K562 (cell line): ENCODE data around the gene PCNX3. TPM values are rescaled to one million over a fixed set of nuclear protein-coding genes. Genes with fewer than 3 reads are reported as not detected.

Experiments used
- FOXJ3 ChIP-seq: sonication (generic); formaldehyde crosslinking; IDR thresholded peaks from 2 replicates; pipeline ENCODE4 v1.4.0; 2020; ENCODE audit warnings: mild to moderate bottlenecking, missing genetic modification reagents
- FOXM1 ChIP-seq, 2 experiments: fragments of 450-650 bp in 1 of 2; sonication (generic) in 1 of 2; formaldehyde crosslinking in 1 of 2; IDR thresholded peaks; 2 replicates each; pipeline versions ENCODE4 v1.6.1 to v1.9.0; 2017 to 2022; ENCODE audit warnings: low read depth in 2 of 2, mild to moderate bottlenecking in 2 of 2, missing genetic modification reagents in 1 of 2, moderate library complexity in 1 of 2
- HNRNPLL ChIP-seq: fragments of 200-400 bp; formaldehyde crosslinking; IDR thresholded peaks from 2 replicates; pipeline ENCODE4 v1.6.1; 2017; ENCODE audit warnings: low read length, low read depth, mild to moderate bottlenecking; ENCODE audit not compliant: poor library complexity, severe bottlenecking
- JUND ChIP-seq, 2 experiments: IDR thresholded peaks; 2 replicates in 1 of 2; 3 replicates in 1 of 2; pipeline ENCODE4 v1.6.1; 2011; ENCODE audit warnings: borderline replicate concordance in 2 of 2, low read depth in 2 of 2, low read length in 2 of 2, improper control_type of control experiment in 1 of 2, missing biosample characterization in 1 of 2, missing genetic modification characterization in 1 of 2, missing genetic modification reagents in 1 of 2
- MAFK ChIP-seq: IDR thresholded peaks from 2 replicates; pipeline ENCODE4 v1.6.1; 2011; ENCODE audit warnings: low read length, improper control_type of control experiment
- MAZ ChIP-seq, 2 experiments: fragments of 450-650 bp in 1 of 2; sonication (generic) in 1 of 2; formaldehyde crosslinking; IDR thresholded peaks in 1 of 2; conservative IDR thresholded peaks in 1 of 2; 2 replicates each; pipeline versions ENCODE4 v1.4.0 to v1.5.0; 2020; ENCODE audit warnings: mild to moderate bottlenecking in 1 of 2, missing genetic modification reagents in 1 of 2
- MTA2 ChIP-seq: fragments of 450-650 bp; IDR thresholded peaks from 2 replicates; pipeline ENCODE4 v1.6.1; 2016; ENCODE audit warnings: low read depth
- NCOA1 ChIP-seq: fragments of 450-650 bp; IDR thresholded peaks from 2 replicates; pipeline ENCODE4 v1.6.1; 2016; ENCODE audit warnings: low read depth
- NCOA6 ChIP-seq: fragments of 450-650 bp; IDR thresholded peaks from 2 replicates; pipeline ENCODE4 v1.6.1; 2017; ENCODE audit warnings: mild to moderate bottlenecking
- NFIC ChIP-seq: fragments of 450-650 bp; IDR thresholded peaks from 2 replicates; pipeline ENCODE4 v1.6.1; 2017; ENCODE audit warnings: mild to moderate bottlenecking, inconsistent platforms
- NR2C1 ChIP-seq, 2 experiments: fragments of 450-650 bp; IDR thresholded peaks; 2 replicates each; pipeline ENCODE4 v1.6.1; 2017; ENCODE audit warnings: mild to moderate bottlenecking in 2 of 2, antibody characterized with exemption in 1 of 2, inconsistent platforms in 1 of 2, missing compliant biosample characterization in 1 of 2, missing genetic modification characterization in 1 of 2
- PPARD ChIP-seq: fragments of 250-450 bp; sonication (Bioruptor Pico); IDR thresholded peaks from 2 replicates; pipeline ENCODE4 v1.8.0; 2022; ENCODE audit warnings: inconsistent platforms, mild to moderate bottlenecking, moderate library complexity
- SMARCE1 ChIP-seq: fragments of 450-650 bp; IDR thresholded peaks from 2 replicates; pipeline ENCODE4 v1.7.1; 2016; ENCODE audit warnings: mild to moderate bottlenecking
- SMC3 ChIP-seq: conservative IDR thresholded peaks from 2 replicates; pipeline ENCODE4 v1.6.1; 2011; ENCODE audit warnings: low read depth, low read length, improper control_type of control experiment; ENCODE audit not compliant: insufficient read depth
- STAG1 ChIP-seq: sonication (generic); formaldehyde crosslinking; IDR thresholded peaks from 2 replicates; pipeline ENCODE4 v1.5.0; 2020; ENCODE audit warnings: missing genetic modification reagents, borderline replicate concordance
- TAF15 ChIP-seq: fragments of 200-400 bp; formaldehyde crosslinking; IDR thresholded peaks from 2 replicates; pipeline ENCODE4 v1.6.1; 2017; ENCODE audit warnings: mild to moderate bottlenecking, low read depth, low read length, moderate library complexity
- TGIF2 ChIP-seq: sonication (generic); formaldehyde crosslinking; IDR thresholded peaks from 2 replicates; pipeline ENCODE4 v1.8.1; 2022; ENCODE audit warnings: mild to moderate bottlenecking, missing genetic modification reagents, moderate library complexity
- XRCC5 ChIP-seq: fragments of 200-400 bp; formaldehyde crosslinking; IDR thresholded peaks from 2 replicates; pipeline ENCODE4 v1.6.1; 2017; ENCODE audit warnings: low read depth, mild to moderate bottlenecking, low read length
- ZC3H11A ChIP-seq: IDR thresholded peaks from 2 replicates; pipeline ENCODE4 v1.6.1; 2012; ENCODE audit warnings: low read depth, low read length, improper control_type of control experiment
- ZKSCAN3 ChIP-seq: fragments of 250-450 bp; sonication (Bioruptor Pico); IDR thresholded peaks from 2 replicates; pipeline ENCODE4 v1.4.0; 2020
- ZNF282 ChIP-seq: sonication (generic); formaldehyde crosslinking; IDR thresholded peaks from 2 replicates; pipeline ENCODE4 v1.8.1; 2023; ENCODE audit warnings: missing genetic modification reagents
- polyA plus RNA-seq, 8 experiments: library from polyadenylated mRNA; depleted of rRNA in 4 of 8; stranded (reverse) in 5 of 8; unstranded in 3 of 8; fragments of >200 nt; fragmentation: Nextera tagmentation in 2 of 8; fragmentation: Illumina TruSeq in 1 of 8; extraction: Ambion mirVana in 2 of 8; extraction: Trizol in 1 of 8; gene quantifications; 2 replicates each; pipeline versions ENCODE4 v1.2.1 to v1.2.3, GENCODE V29; 2011 to 2014; ENCODE audit warnings: inconsistent platforms in 1 of 8, missing spikeins in 1 of 8
- total RNA-seq, 7 experiments: library from RNA; depleted of rRNA in 6 of 7; stranded (reverse); fragments of >200 nt in 6 of 7; fragmentation: Illumina TruSeq in 2 of 7; extraction: Trizol in 2 of 7; gene quantifications; 2 replicates each; pipeline versions ENCODE4 v1.2.1 to v1.2.3, GENCODE V29; 2011 to 2021; ENCODE audit warnings: low replicate concordance in 1 of 7
- TF ChIP-seq, protein P1 (sequence below): fragments of 450-650 bp; IDR thresholded peaks from 2 replicates; pipeline ENCODE4 v1.6.1; 2018; ENCODE audit not compliant: partially characterized antibody
- TF ChIP-seq, protein P2 (sequence below): IDR thresholded peaks from 2 replicates; pipeline ENCODE4 v1.6.1; 2014; ENCODE audit warnings: antibody characterized with exemption

PCNX3 gene
- total and polyA plus RNA-seq, 9 of the 15 experiments (the other 6 are each of a cell fraction or from before 2014, with no cell fraction given) = 0.11 to 47.8 (median 12.8) TPM

DNA sequence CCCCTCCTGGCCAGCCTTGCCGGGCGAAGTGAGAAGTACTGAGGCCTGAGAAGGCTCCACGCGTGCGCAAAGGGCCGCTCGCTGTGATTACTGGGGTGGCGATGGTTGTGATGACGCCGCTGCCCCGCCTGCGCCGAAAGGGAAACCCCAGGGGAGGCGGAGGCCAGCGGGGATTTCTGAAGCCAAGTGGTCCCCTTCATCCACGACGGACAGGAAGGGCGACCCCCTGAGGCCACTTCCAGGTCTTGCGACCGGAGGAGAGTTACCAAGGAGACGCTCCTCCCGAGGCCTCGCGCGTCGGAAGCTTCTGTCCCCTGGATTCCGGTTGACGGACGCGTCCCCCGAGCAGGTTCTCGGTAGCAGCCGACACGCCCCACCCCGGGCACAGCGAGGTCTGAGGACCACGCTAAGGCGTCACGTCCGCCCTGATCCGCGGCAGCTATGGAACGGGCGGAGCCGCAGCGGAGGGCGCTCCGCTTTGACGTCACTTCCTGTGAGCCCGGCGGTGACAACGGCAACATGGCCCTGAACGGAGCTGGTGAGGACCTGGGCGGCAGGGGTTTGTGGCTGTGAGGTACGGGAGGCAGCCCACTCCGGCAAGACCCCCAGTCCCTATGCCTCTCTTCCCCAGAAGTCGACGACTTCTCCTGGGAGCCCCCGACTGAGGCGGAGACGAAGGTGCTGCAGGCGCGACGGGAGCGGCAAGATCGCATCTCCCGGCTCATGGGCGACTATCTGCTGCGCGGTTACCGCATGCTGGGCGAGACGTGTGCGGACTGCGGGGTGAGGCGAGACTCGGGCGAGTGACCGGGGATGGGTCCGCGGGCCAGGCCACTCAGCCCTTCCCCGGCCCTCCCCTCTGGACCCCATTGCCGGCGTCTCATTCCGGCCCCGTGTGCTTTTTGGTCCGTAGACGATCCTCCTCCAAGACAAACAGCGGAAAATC is 45.3 kb upstream of the PCNX3 start, which contains the start of gene ZNRD2 (continued):
- peak; percentile 60; the same call in 1 of the 2 replicates for TF ChIP-seq JUND (IDR thresholded peaks at IDR 0.05; ENCODE audit: borderline replicate concordance, low read depth, low read length)
- no peak; the same call in 2 of the 3 replicates for TF ChIP-seq JUND (tag; IDR thresholded peaks at IDR 0.05; ENCODE audit: borderline replicate concordance, low read depth, low read length)
- peak; percentile 83 for TF ChIP-seq NCOA1
- no peak for TF ChIP-seq TGIF2 (CRISPR knock-in tag)
- no peak; the same call in 1 of the 2 replicates for TF ChIP-seq SMC3
- no peak for TF ChIP-seq MAFK
- TF ChIP-seq, protein P1, sequence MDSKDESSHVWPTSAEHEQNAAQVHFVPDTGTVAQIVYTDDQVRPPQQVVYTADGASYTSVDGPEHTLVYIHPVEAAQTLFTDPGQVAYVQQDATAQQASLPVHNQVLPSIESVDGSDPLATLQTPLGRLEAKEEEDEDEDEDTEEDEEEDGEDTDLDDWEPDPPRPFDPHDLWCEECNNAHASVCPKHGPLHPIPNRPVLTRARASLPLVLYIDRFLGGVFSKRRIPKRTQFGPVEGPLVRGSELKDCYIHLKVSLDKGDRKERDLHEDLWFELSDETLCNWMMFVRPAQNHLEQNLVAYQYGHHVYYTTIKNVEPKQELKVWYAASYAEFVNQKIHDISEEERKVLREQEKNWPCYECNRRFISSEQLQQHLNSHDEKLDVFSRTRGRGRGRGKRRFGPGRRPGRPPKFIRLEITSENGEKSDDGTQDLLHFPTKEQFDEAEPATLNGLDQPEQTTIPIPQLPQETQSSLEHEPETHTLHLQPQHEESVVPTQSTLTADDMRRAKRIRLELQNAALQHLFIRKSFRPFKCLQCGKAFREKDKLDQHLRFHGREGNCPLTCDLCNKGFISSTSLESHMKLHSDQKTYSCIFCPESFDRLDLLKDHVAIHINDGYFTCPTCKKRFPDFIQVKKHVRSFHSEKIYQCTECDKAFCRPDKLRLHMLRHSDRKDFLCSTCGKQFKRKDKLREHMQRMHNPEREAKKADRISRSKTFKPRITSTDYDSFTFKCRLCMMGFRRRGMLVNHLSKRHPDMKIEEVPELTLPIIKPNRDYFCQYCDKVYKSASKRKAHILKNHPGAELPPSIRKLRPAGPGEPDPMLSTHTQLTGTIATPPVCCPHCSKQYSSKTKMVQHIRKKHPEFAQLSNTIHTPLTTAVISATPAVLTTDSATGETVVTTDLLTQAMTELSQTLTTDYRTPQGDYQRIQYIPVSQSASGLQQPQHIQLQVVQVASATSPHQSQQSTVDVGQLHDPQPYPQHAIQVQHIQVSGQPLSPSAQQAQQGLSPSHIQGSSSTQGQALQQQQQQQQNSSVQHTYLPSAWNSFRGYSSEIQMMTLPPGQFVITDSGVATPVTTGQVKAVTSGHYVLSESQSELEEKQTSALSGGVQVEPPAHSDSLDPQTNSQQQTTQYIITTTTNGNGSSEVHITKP = peak; percentile 90
- peak; percentile 93 for TF ChIP-seq XRCC5
- no peak for TF ChIP-seq ZNF282
- no peak for TF ChIP-seq ZKSCAN3 (CRISPR knock-in tag)
- TF ChIP-seq, protein P2, sequence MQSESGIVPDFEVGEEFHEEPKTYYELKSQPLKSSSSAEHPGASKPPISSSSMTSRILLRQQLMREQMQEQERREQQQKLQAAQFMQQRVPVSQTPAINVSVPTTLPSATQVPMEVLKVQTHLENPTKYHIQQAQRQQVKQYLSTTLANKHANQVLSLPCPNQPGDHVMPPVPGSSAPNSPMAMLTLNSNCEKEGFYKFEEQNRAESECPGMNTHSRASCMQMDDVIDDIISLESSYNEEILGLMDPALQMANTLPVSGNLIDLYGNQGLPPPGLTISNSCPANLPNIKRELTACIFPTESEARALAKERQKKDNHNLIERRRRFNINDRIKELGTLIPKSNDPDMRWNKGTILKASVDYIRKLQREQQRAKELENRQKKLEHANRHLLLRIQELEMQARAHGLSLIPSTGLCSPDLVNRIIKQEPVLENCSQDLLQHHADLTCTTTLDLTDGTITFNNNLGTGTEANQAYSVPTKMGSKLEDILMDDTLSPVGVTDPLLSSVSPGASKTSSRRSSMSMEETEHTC = no peak
- TF ChIP-seq STAG1 (CRISPR knock-in tag) = no peak
- peak; percentile 60 for TF ChIP-seq HNRNPLL
- no peak for TF ChIP-seq TAF15
- peak; percentile 19; the same call in 1 of the 2 replicates for TF ChIP-seq NFIC
- no peak for TF ChIP-seq ZC3H11A
- no peak for TF ChIP-seq SMARCE1
- peak; percentile 68; the same call in 1 of the 2 replicates for TF ChIP-seq NR2C1 (IDR thresholded peaks at IDR 0.05)
- TF ChIP-seq NR2C1 (tag; IDR thresholded peaks at IDR 0.05) = peak; percentile 71
- TF ChIP-seq FOXM1 (IDR thresholded peaks at IDR 0.05; ENCODE audit: low read depth) = no peak
- TF ChIP-seq FOXM1 (CRISPR knock-in tag; IDR thresholded peaks at IDR 0.05; ENCODE audit: low read depth) = peak; percentile 82; the same call in 1 of the 2 replicates
- TF ChIP-seq MAZ (CRISPR knock-in tag; conservative IDR thresholded peaks at IDR 0.05 in 1 of 2, IDR thresholded peaks at IDR 0.05 in 1 of 2) = peak; percentile 90 to 91
- TF ChIP-seq PPARD (CRISPR knock-in tag) = no peak
- no peak for TF ChIP-seq NCOA6
- TF ChIP-seq MTA2 = no peak
- TF ChIP-seq FOXJ3 (CRISPR knock-in tag) = no peak
